Endothelial cell of umbilical vein (primary cell): ENCODE measurements around the gene RUNX2. TPM values are rescaled to one million over a fixed set of nuclear protein-coding genes. Genes with fewer than 3 reads are reported as not detected.

Experiments
- BruUV-seq: library from RNA; stranded (reverse); fragments of 400-500 nt; replicated peaks from 2 replicates; lab custom pipeline; 2021; lab: Mats Ljungman, UMichigan
- CTCF ChIA-PET: fragments of 300-600, 350-600 bp; sonication (Branson Sonifier 250); formaldehyde crosslinking; loops from one replicate; lab custom pipeline; 2021; ENCODE audit warnings: antibody characterized with exemption, inconsistent platforms; lab: Charles Lee
- POLR2A ChIA-PET: fragments of 300-600, 350-600 bp; sonication (Branson Sonifier 250); formaldehyde crosslinking; loops from one replicate; lab custom pipeline; 2021; ENCODE audit warnings: antibody characterized with exemption, inconsistent platforms; lab: Charles Lee
- DNase-seq: peaks from one replicate; pipeline ENCODE4 v3.0.0-alpha.2; 2011; ENCODE audit warnings: low read depth, low spot score
- FAIRE-seq: peaks from 2 replicates; lab custom pipeline; 2011; peaks lifted over from hg19 to GRCh38; lab: Jason Lieb, UNC
- H2AFZ ChIP-seq: 2 replicates; pipeline ENCODE4 v1.6.0; 2012; ENCODE audit warnings: low read depth, low read length, control low read depth, inconsistent platforms
- H3K27ac ChIP-seq: 2 replicates; pipeline ENCODE4 v1.5.1; 2011; ENCODE audit warnings: low read depth, mild to moderate bottlenecking, control low read depth, low read length, moderate library complexity; ENCODE audit not compliant: insufficient read depth
- H3K27me3 ChIP-seq, 2 experiments: 2 replicates each; pipeline versions ENCODE4 v1.6.0 to v1.6.1; 2011; ENCODE audit warnings: low read length in 2 of 2, mixed read lengths in 1 of 2; ENCODE audit not compliant: control insufficient read depth in 2 of 2, insufficient read depth in 2 of 2
- H3K36me3 ChIP-seq, 2 experiments: 2 replicates in 1 of 2; 3 replicates in 1 of 2; pipeline ENCODE4 v1.5.1; 2011; ENCODE audit warnings: low read length in 2 of 2, mild to moderate bottlenecking in 1 of 2, moderate library complexity in 1 of 2; ENCODE audit not compliant: control insufficient read depth in 2 of 2, insufficient read depth in 2 of 2; ENCODE audit errors: extremely low read depth in 1 of 2
- H3K4me1 ChIP-seq: 3 replicates; pipeline ENCODE4 v1.5.1; 2011; ENCODE audit warnings: mild to moderate bottlenecking, low read length; ENCODE audit not compliant: control insufficient read depth, insufficient read depth; ENCODE audit errors: extremely low read depth
- H3K4me2 ChIP-seq: 2 replicates; pipeline ENCODE4 v1.6.1; 2011; ENCODE audit warnings: low read length, control low read depth, mixed read lengths; ENCODE audit not compliant: insufficient read depth
- H3K4me3 ChIP-seq, 3 experiments: fragments of 200-600 bp in 1 of 3; sonication (generic), shearing (Covaris generic) in 1 of 3; replicated peaks in 1 of 3; 2 replicates each; pipeline ENCODE4 v1.5.1; 2011 to 2016; ENCODE audit warnings: control low read depth in 3 of 3, low read length in 3 of 3, mild to moderate bottlenecking in 2 of 3, inconsistent platforms in 1 of 3, low read depth in 1 of 3, moderate library complexity in 1 of 3; ENCODE audit not compliant: insufficient read depth in 1 of 3
- H3K79me2 ChIP-seq: 2 replicates; pipeline ENCODE4 v1.6.0; 2012; ENCODE audit warnings: low read length, inconsistent platforms; ENCODE audit not compliant: control insufficient read depth, insufficient read depth
- H3K9ac ChIP-seq: replicated peaks from 2 replicates; pipeline ENCODE3; 2011; ENCODE audit warnings: low read length, control low read depth; ENCODE audit not compliant: insufficient read depth; ENCODE audit errors: extremely low read depth
- H3K9me1 ChIP-seq: replicated peaks from 3 replicates; pipeline ENCODE4 v1.6.0; 2011; ENCODE audit warnings: mild to moderate bottlenecking, low read length; ENCODE audit not compliant: control insufficient read depth, insufficient read depth; ENCODE audit errors: extremely low read depth
- H3K9me3 ChIP-seq: replicated peaks from 2 replicates; pipeline ENCODE4 v1.5.1; 2012; ENCODE audit warnings: low read length, inconsistent platforms; ENCODE audit not compliant: control insufficient read depth, insufficient read depth
- H4K20me1 ChIP-seq: replicated peaks from 2 replicates; pipeline ENCODE3; 2011; ENCODE audit warnings: mild to moderate bottlenecking, low read length; ENCODE audit not compliant: control insufficient read depth, insufficient read depth; ENCODE audit errors: extremely low read depth
- CTCF ChIP-seq, 2 donors: IDR thresholded peaks; 1 replicate in 1 of 2; 2 replicates in 1 of 2; pipeline ENCODE4 v1.5.1; 2011; ENCODE audit warnings: low read length in 2 of 2, mild to moderate bottlenecking in 2 of 2, moderate library complexity in 2 of 2, control low read depth in 1 of 2, inconsistent platforms in 1 of 2, low read depth in 1 of 2; ENCODE audit not compliant: insufficient read depth in 1 of 2; ENCODE audit errors: extremely low read depth in 1 of 2
- EZH2 ChIP-seq: IDR thresholded peaks from 2 replicates; pipeline ENCODE4 v1.6.1; 2012; ENCODE audit warnings: borderline replicate concordance, low read depth, mild to moderate bottlenecking, moderate library complexity, low read length, inconsistent platforms; ENCODE audit not compliant: severe bottlenecking
- FOS ChIP-seq: IDR thresholded peaks from 2 replicates; pipeline ENCODE4 v1.6.1; 2011; ENCODE audit warnings: mild to moderate bottlenecking, low read length, moderate library complexity, borderline replicate concordance; ENCODE audit not compliant: insufficient read depth
- GATA2 ChIP-seq: IDR thresholded peaks from 2 replicates; pipeline ENCODE4 v1.7.0; 2011; ENCODE audit warnings: low read depth, mild to moderate bottlenecking, moderate library complexity, mixed read lengths, low read length; ENCODE audit not compliant: insufficient read length, insufficient read depth
- JUN ChIP-seq: IDR thresholded peaks from 2 replicates; pipeline ENCODE4 v1.6.1; 2011; ENCODE audit warnings: borderline replicate concordance, low read depth; ENCODE audit not compliant: insufficient read length, insufficient read depth
- MAX ChIP-seq: IDR thresholded peaks from 2 replicates; pipeline ENCODE4 v1.6.1; 2011; ENCODE audit not compliant: insufficient read depth, insufficient read length
- MYC ChIP-seq: IDR thresholded peaks from one replicate; pipeline ENCODE4 v1.6.1; 2011; ENCODE audit warnings: mild to moderate bottlenecking, low read depth, low read length
- POLR2A ChIP-seq: IDR thresholded peaks from 2 replicates; pipeline ENCODE4 v1.6.1; 2012; ENCODE audit warnings: low read depth, mild to moderate bottlenecking, control low read depth, low read length
- POLR2AphosphoS5 ChIP-seq: IDR thresholded peaks from 2 replicates; pipeline ENCODE4 v1.6.1; 2012; ENCODE audit warnings: low read depth, mild to moderate bottlenecking, control low read depth, low read length, moderate library complexity; ENCODE audit not compliant: insufficient read depth
- dilution Hi-C: fragments of 300-500 bp; cut with MboI; formaldehyde crosslinking; loops from one replicate; pipeline ENCODE4 v1.15.0; 2019; ENCODE audit warnings: low sequenced_read_pairs; ENCODE audit not compliant: extremely low pct_ligation_motif_present
- intact Hi-C: fragments of 100-400 bp; cut with micrococcal nuclease; formaldehyde crosslinking; loops from one replicate; pipeline ENCODE4 v1.10.0; 2022
- polyA plus RNA-seq, 4 experiments: library from polyadenylated mRNA; depleted of rRNA in 3 of 4; stranded (reverse) in 3 of 4; unstranded in 1 of 4; fragments of >200 nt; gene quantifications; 2 replicates each; pipeline versions ENCODE4 v1.2.1 to v1.2.3, GENCODE V29; 2011 to 2012; ENCODE audit warnings: missing spikeins in 1 of 4
- total RNA-seq: library from RNA; stranded (reverse); gene quantifications from 2 replicates; pipeline ENCODE4 v1.2.3, GENCODE V29; 2021

Gene RUNX2
- total and polyA plus RNA-seq, 2 donors (not counting 3 experiments of a cell fraction or from before 2014, with no cell fraction given), result 0.06 TPM; not detected in 1

- Histone ChIP-seq H3K9ac (no peak overlapping the region), H4K20me1 (no peaks in the 10 kb centered on the region), H3K27ac (no peak overlapping the region), H3K4me3 (no peak overlapping the region), H2AFZ (no peak overlapping the region), H3K36me3 (no peaks in the 10 kb centered on the region), H3K4me2 (no peak overlapping the region), H3K27me3 (no peaks in the 10 kb centered on the region), H3K79me2 (no peaks in the 10 kb centered on the region), H3K9me3 (no peaks in the 10 kb centered on the region), H3K9me1 (no peaks in the 10 kb centered on the region), H3K4me1 (no peaks in the 10 kb centered on the region)
- FAIRE-seq, result no peak
- dilution Hi-C loops, result no loop called here
- TF ChIP-seq MYC (no peak), JUN (no peak), FOS (no peak), GATA2 (no peak), POLR2A (no peak), MAX (no peak), EZH2 (no peak), POLR2AphosphoS5 (no peak), CTCF (IDR thresholded peaks at IDR 0.05; ENCODE audit: extremely low read depth in 1 of 2, insufficient read depth in 1 of 2, low read depth in 1 of 2, low read length in 2 of 2) (no peak)
- BruUV-seq, result no TSS peak
- intact Hi-C loops, result no loop called here
- ChIA-PET CTCF (interaction anchor here (1.1 kb wide), 1 partner anchor 18 kb away, joined by 3 read pairs; no protein-coding TSS in a partner anchor), POLR2A (no interaction called here)
- DNase-seq, result no peak
These were observed 368.6 kb downstream of the RUNX2 start for GRCh38 chr6:45696738-45697137.
